OCI-LY7 (cell line): ENCODE measurements around the gene TPCN2.

Experiments
- EZH2phosphoT487 ChIP-seq: fragments of 200-600 bp; sonication (generic); IDR thresholded peaks from 2 replicates; pipeline ENCODE4 v1.6.1; 2018; ENCODE audit warnings: low read depth, borderline replicate concordance, mild to moderate bottlenecking, mixed run types, antibody characterized with exemption, low read length, moderate library complexity, mixed read lengths
- TF ChIP-seq, protein P1 (sequence below): fragments of 200-600 bp; sonication (generic); conservative IDR thresholded peaks from 2 replicates; pipeline ENCODE4 v1.5.1; 2014; ENCODE audit warnings: mild to moderate bottlenecking, antibody characterized with exemption, low read length, moderate library complexity, mixed read lengths

DNA sequence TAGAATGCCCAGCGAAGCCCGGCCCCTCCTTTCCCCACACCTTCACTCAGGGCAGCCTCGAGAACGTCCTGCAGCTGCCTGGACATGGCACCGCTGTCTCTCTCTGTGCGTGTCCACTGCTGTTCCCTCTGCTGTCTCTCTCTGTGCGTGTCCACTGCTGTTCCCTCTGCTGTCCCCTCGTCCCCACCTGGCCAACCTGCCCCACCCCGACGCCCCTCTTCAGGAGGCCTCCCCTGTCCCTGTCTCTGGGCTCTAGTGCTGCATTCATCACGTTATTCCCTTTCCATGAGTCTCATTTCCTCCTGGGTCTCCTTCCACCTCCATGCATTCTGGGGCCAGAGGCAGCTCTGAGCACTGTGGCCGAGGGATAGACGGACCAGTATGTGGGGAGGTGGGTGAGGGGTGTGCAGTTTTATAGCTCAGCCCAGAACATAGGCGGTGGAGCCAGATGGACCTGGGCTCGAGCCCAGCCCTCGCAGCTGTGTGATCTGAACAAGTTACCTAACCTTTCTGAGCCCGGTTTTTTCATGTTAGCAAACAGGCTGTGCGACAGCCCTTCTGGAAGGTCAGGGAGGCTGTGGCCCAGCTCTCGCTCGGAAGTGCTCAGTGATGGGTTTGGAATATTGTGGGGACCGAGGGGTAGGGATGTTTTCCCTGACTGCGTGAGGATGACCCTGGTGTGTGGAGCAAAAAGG lies 65.1 kb downstream of the TPCN2 start:
- TF ChIP-seq, protein P1, sequence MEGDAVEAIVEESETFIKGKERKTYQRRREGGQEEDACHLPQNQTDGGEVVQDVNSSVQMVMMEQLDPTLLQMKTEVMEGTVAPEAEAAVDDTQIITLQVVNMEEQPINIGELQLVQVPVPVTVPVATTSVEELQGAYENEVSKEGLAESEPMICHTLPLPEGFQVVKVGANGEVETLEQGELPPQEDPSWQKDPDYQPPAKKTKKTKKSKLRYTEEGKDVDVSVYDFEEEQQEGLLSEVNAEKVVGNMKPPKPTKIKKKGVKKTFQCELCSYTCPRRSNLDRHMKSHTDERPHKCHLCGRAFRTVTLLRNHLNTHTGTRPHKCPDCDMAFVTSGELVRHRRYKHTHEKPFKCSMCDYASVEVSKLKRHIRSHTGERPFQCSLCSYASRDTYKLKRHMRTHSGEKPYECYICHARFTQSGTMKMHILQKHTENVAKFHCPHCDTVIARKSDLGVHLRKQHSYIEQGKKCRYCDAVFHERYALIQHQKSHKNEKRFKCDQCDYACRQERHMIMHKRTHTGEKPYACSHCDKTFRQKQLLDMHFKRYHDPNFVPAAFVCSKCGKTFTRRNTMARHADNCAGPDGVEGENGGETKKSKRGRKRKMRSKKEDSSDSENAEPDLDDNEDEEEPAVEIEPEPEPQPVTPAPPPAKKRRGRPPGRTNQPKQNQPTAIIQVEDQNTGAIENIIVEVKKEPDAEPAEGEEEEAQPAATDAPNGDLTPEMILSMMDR = no peak
- no peak for TF ChIP-seq EZH2phosphoT487
